Panc1 (cell line): ENCODE results near the gene TCEA3. TPM values are rescaled to one million over a fixed set of nuclear protein-coding genes. Genes with fewer than 3 reads are reported as not detected.

Source experiments
- ATAC-seq: fragments of 200-7000 bp; cut with Tn5 transposase; 2 replicates; pipeline ENCODE4 v1.9.1; 2020; ENCODE audit warnings: mild to moderate bottlenecking, moderate library complexity
- BruUV-seq: library from RNA; stranded (reverse); fragments of 400-500 nt; replicated peaks from 2 replicates; lab custom pipeline; 2021; lab: Mats Ljungman, UMichigan
- CTCF ChIA-PET: fragments of 300-600 bp; sonication (Branson Sonifier 250); formaldehyde crosslinking; loops from one replicate; lab custom pipeline; 2022; ENCODE audit warnings: antibody characterized with exemption; lab: Charles Lee
- POLR2A ChIA-PET: fragments of 300-600 bp; sonication (Branson Sonifier 250); formaldehyde crosslinking; loops from one replicate; lab custom pipeline; 2022; ENCODE audit warnings: antibody characterized with exemption; lab: Charles Lee
- DNase-seq: peaks from one replicate; pipeline ENCODE4 v3.0.0-alpha.2; 2010; ENCODE audit warnings: low read depth, low spot score
- H3K27ac ChIP-seq: 2 replicates; pipeline ENCODE4 v1.5.1; 2011; ENCODE audit warnings: mild to moderate bottlenecking, low read length, inconsistent platforms
- H3K27me3 ChIP-seq: fragments of 200-500 bp; sonication (Bioruptor generic); 2 replicates; pipeline ENCODE4 v1.6.0; 2014; ENCODE audit warnings: low read length, inconsistent platforms; ENCODE audit not compliant: control insufficient read depth, insufficient read depth
- H3K36me3 ChIP-seq: fragments of 200-500 bp; sonication (Bioruptor generic); 2 replicates; pipeline ENCODE4 v1.5.1; 2014; ENCODE audit warnings: inconsistent platforms, mild to moderate bottlenecking, low read length, moderate library complexity; ENCODE audit not compliant: control insufficient read depth, insufficient read depth
- H3K4me1 ChIP-seq: 2 replicates; pipeline ENCODE4 v1.5.1; 2011; ENCODE audit warnings: inconsistent platforms, mild to moderate bottlenecking, low read length, moderate library complexity; ENCODE audit not compliant: control insufficient read depth, insufficient read depth
- H3K4me3 ChIP-seq, 2 experiments: 2 replicates each; pipeline ENCODE4 v1.5.1; 2011 to 2012; ENCODE audit warnings: low read depth in 2 of 2, low read length in 2 of 2, mild to moderate bottlenecking in 2 of 2, inconsistent platforms in 1 of 2, moderate library complexity in 1 of 2
- H3K9me3 ChIP-seq: fragments of 200-500 bp; sonication (Bioruptor generic); 2 replicates; pipeline ENCODE4 v1.5.1; 2014; ENCODE audit warnings: low read depth, mild to moderate bottlenecking, inconsistent platforms, low read length, moderate library complexity; ENCODE audit not compliant: control insufficient read depth, insufficient read depth
- POLR2AphosphoS5 ChIP-seq: IDR thresholded peaks from 2 replicates; pipeline ENCODE4 v1.6.1; 2012; ENCODE audit warnings: mild to moderate bottlenecking, low read depth, low read length, moderate library complexity
- SIN3A ChIP-seq: IDR thresholded peaks from 2 replicates; pipeline ENCODE4 v1.6.1; 2012; ENCODE audit warnings: low read depth, mild to moderate bottlenecking, low read length, moderate library complexity, borderline replicate concordance; ENCODE audit not compliant: insufficient read depth
- TCF7L2 ChIP-seq: IDR thresholded peaks from 2 replicates; pipeline ENCODE4 v1.6.1; 2011; ENCODE audit warnings: mild to moderate bottlenecking, low read depth, low read length, inconsistent platforms
- in situ Hi-C: cut with HindIII; loops from 2 replicates; pipeline ENCODE4 v1.10.0; 2016; ENCODE audit warnings: low sequenced_read_pairs, low pct_unique_long_range_greater_than_20kb
- intact Hi-C: fragments of 100-400 bp; cut with micrococcal nuclease; formaldehyde crosslinking; loops from one replicate; pipeline ENCODE4 v1.10.0; 2022; ENCODE audit not compliant: unreplicated experiment
- total RNA-seq: library from RNA; stranded (reverse); gene quantifications from one replicate; pipeline ENCODE4 v1.2.1, GENCODE V29; 2021; ENCODE audit not compliant: unreplicated experiment
- TF ChIP-seq, protein P1 (sequence below), 2 experiments: IDR thresholded peaks; 2 replicates each; pipeline ENCODE4 v1.6.1; 2011 to 2012; ENCODE audit warnings: low read depth in 2 of 2, control low read depth in 1 of 2, low read length in 1 of 2, mild to moderate bottlenecking in 1 of 2, moderate library complexity in 1 of 2; ENCODE audit not compliant: insufficient read depth in 1 of 2
- TF ChIP-seq, protein P2 (sequence below): fragments of 450-650 bp; IDR thresholded peaks from 2 replicates; pipeline ENCODE4 v1.5.1; 2017; ENCODE audit warnings: mild to moderate bottlenecking

Gene TCEA3
- total RNA-seq, 1 experiment from 2014 or later, result 8.3 TPM

- BruUV-seq, result TSS peak; percentile 69
- ATAC-seq (no peak), DNase-seq (no peak)
- in situ Hi-C loops, result no loop called here
- H3K27ac ChIP-seq, result no peak overlapping the region
- H3K9me3 ChIP-seq, result no peaks in the 10 kb centered on the region
- ChIA-PET POLR2A (no interaction called here), CTCF (no interaction called here)
- no peaks in the 10 kb centered on the region for H3K27me3 ChIP-seq
- H3K4me1 ChIP-seq, result peaks cover 3% of the 10 kb centered on the region
- TF ChIP-seq, protein P1, sequence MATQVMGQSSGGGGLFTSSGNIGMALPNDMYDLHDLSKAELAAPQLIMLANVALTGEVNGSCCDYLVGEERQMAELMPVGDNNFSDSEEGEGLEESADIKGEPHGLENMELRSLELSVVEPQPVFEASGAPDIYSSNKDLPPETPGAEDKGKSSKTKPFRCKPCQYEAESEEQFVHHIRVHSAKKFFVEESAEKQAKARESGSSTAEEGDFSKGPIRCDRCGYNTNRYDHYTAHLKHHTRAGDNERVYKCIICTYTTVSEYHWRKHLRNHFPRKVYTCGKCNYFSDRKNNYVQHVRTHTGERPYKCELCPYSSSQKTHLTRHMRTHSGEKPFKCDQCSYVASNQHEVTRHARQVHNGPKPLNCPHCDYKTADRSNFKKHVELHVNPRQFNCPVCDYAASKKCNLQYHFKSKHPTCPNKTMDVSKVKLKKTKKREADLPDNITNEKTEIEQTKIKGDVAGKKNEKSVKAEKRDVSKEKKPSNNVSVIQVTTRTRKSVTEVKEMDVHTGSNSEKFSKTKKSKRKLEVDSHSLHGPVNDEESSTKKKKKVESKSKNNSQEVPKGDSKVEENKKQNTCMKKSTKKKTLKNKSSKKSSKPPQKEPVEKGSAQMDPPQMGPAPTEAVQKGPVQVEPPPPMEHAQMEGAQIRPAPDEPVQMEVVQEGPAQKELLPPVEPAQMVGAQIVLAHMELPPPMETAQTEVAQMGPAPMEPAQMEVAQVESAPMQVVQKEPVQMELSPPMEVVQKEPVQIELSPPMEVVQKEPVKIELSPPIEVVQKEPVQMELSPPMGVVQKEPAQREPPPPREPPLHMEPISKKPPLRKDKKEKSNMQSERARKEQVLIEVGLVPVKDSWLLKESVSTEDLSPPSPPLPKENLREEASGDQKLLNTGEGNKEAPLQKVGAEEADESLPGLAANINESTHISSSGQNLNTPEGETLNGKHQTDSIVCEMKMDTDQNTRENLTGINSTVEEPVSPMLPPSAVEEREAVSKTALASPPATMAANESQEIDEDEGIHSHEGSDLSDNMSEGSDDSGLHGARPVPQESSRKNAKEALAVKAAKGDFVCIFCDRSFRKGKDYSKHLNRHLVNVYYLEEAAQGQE (IDR thresholded peaks at IDR 0.05; ENCODE audit: insufficient read depth in 1 of 2, low read depth in 2 of 2, low read length in 1 of 2), result no peak
- TF ChIP-seq POLR2AphosphoS5 (no peak), TCF7L2 (no peak), SIN3A (no peak)
- TF ChIP-seq, protein P2, sequence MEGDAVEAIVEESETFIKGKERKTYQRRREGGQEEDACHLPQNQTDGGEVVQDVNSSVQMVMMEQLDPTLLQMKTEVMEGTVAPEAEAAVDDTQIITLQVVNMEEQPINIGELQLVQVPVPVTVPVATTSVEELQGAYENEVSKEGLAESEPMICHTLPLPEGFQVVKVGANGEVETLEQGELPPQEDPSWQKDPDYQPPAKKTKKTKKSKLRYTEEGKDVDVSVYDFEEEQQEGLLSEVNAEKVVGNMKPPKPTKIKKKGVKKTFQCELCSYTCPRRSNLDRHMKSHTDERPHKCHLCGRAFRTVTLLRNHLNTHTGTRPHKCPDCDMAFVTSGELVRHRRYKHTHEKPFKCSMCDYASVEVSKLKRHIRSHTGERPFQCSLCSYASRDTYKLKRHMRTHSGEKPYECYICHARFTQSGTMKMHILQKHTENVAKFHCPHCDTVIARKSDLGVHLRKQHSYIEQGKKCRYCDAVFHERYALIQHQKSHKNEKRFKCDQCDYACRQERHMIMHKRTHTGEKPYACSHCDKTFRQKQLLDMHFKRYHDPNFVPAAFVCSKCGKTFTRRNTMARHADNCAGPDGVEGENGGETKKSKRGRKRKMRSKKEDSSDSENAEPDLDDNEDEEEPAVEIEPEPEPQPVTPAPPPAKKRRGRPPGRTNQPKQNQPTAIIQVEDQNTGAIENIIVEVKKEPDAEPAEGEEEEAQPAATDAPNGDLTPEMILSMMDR, result no peak
- intact Hi-C loops, result no loop called here
- no peaks in the 10 kb centered on the region for H3K36me3 ChIP-seq
- H3K4me3 ChIP-seq, result no peak overlapping the region
Measured at GRCh38 chr1:23428136-23428905, 3.8 kb upstream of the TCEA3 start.

DNA sequence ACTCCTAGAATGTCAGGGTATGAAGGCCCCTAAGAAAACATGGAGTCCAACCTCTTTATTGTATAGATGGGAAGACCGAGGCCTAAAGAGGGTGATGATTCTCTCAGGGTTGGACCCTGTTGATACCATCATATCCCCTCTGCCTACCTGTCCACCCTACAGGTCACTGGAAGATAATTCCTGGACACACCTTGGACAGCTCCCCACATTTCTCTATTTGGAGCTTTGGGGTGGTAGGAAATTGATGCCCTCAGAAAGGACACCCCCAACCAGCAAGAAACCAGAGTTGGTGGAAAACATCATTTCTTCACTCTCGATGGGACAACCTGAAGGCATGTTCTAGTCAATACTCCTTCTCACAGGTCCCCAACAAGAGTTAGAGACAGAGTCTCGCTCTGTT is 3.0 kb upstream of the TCEA3 start:
- POLR2A ChIA-PET, result no interaction called here
- intact Hi-C loops, result no loop called here
- TF ChIP-seq TCF7L2, result no peak
- TF ChIP-seq, protein P1 (IDR thresholded peaks at IDR 0.05; ENCODE audit: insufficient read depth in 1 of 2, low read depth in 2 of 2, low read length in 1 of 2), result peak in 1 of 2 experiments; percentile 70; a peak in 2 of 4 replicates
- in situ Hi-C loops, result no loop called here
- Histone ChIP-seq H3K27me3 (no peaks in the 10 kb centered on the region), H3K4me1 (peaks cover 9% of the 10 kb centered on the region), H3K9me3 (no peaks in the 10 kb centered on the region), H3K36me3 (no peaks in the 10 kb centered on the region), H3K27ac (no peak overlapping the region), H3K4me3 (no peak overlapping the region)
- ATAC-seq, result no peak
- BruUV-seq, result no TSS peak
- DNase-seq, result no peak
- CTCF ChIA-PET, result no interaction called here
